Aortic smooth muscle cell (primary cell): ENCODE measurements around the gene COL4A3. TPM values are rescaled to one million over a fixed set of nuclear protein-coding genes. Genes with fewer than 3 reads are reported as not detected.

ENCODE experiments used
- total RNA-seq: library from RNA; depleted of rRNA; stranded (reverse); fragments of >200 nt; gene quantifications from 2 replicates; pipeline ENCODE4 v1.2.3, GENCODE V29; 2014

Gene COL4A3
- total RNA-seq: 16.2 and 23.5 TPM in 2 replicates

GRCh38 chr2:227163998-227164762 lies at the start of gene COL4A3, which contains the start of gene COL4A4:
TSS of gene COL4A3 (plus strand) at chr2:227164624. CDS start at chr2:227164727, 103 bp downstream.
TSS of gene COL4A4 (minus strand) at chr2:227164205. CDS start at chr2:227147483, 16,722 bp downstream.

GRCh38 chr2:227324995-227325838 lies 160.8 kb downstream of the COL4A3 start, which contains the start of gene MFF:
TSS of gene MFF (plus strand) at chr2:227325251. CDS start at chr2:227330666, 5,415 bp downstream.

Other genes with a start within 250 kb of the COL4A3 start
- gene COL4A4, start 419 bp upstream of the COL4A3 start, total RNA-seq: 22.1 and 33.4 TPM in 2 replicates
- gene MFF, start 160.6 kb downstream of the COL4A3 start, total RNA-seq: 71.2 and 81.9 TPM in 2 replicates
- gene TM4SF20, start 214.7 kb downstream of the COL4A3 start, total RNA-seq: not detected in 2 replicates
- not detected in 2 replicates for gene SCYGR1, start 223.3 kb downstream of the COL4A3 start, total RNA-seq